Stomach (tissue), 4 donors: ENCODE results near the gene DPH6.

Experiments used
- POLR2AphosphoS5 ChIP-seq, 3 donors: sonication (generic); formaldehyde crosslinking; IDR thresholded peaks; one replicate each; pipeline ENCODE4 v1.6.1; 2016; ENCODE audit warnings: antibody characterized with exemption in 3 of 3
- TF ChIP-seq, protein P1 (sequence below), 7 experiments: fragments of 450-650 bp in 4 of 7; fragments of 200-600 bp in 3 of 7; sonication (generic) in 3 of 7; IDR thresholded peaks; one replicate each; pipeline ENCODE4 v1.5.1; 2016 to 2019; ENCODE audit warnings: antibody characterized with exemption in 7 of 7, control low read depth in 2 of 7, mild to moderate bottlenecking in 1 of 7

DNA sequence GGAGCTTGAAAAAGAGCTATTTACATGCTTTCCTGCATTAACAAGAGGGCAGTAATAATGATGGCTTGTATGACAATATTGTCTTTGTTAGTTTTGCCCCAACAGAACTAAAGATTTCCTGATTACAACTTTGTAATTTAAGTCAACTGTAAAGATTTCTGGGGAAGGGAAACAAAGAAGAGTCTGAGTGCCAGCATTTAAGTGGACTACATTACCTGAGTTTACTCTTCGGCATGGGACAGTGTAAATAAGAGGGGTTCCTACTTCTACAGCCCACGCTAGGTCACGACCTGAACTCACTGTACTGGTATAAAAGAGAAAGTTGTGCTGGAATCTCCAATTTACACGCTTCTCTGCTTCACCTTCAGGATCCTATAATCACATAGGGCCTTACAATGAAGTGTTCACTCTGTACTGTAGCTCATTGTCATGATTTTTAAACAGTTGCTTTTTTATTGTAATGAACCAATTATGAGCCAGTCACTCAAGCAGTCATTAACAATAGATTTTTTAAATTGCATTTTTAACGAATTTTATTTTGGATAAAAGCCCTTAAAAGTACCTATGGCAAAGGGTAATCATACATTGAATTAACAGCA is 39.6 kb downstream of the DPH6 start:
- TF ChIP-seq POLR2AphosphoS5 (IDR thresholded peaks at IDR 0.05), result no peak
- TF ChIP-seq, protein P1, sequence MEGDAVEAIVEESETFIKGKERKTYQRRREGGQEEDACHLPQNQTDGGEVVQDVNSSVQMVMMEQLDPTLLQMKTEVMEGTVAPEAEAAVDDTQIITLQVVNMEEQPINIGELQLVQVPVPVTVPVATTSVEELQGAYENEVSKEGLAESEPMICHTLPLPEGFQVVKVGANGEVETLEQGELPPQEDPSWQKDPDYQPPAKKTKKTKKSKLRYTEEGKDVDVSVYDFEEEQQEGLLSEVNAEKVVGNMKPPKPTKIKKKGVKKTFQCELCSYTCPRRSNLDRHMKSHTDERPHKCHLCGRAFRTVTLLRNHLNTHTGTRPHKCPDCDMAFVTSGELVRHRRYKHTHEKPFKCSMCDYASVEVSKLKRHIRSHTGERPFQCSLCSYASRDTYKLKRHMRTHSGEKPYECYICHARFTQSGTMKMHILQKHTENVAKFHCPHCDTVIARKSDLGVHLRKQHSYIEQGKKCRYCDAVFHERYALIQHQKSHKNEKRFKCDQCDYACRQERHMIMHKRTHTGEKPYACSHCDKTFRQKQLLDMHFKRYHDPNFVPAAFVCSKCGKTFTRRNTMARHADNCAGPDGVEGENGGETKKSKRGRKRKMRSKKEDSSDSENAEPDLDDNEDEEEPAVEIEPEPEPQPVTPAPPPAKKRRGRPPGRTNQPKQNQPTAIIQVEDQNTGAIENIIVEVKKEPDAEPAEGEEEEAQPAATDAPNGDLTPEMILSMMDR (IDR thresholded peaks at IDR 0.05), result no peak
